ENCODE data around the gene PTPRO. TPM values are rescaled to one million over a fixed set of nuclear protein-coding genes. Genes with fewer than 3 reads are reported as not detected.

Gene PTPRO
- total and polyA plus RNA-seq, 12 donors = 0.21 to 5.4 (median 0.64) TPM; not detected in 1

DNA sequence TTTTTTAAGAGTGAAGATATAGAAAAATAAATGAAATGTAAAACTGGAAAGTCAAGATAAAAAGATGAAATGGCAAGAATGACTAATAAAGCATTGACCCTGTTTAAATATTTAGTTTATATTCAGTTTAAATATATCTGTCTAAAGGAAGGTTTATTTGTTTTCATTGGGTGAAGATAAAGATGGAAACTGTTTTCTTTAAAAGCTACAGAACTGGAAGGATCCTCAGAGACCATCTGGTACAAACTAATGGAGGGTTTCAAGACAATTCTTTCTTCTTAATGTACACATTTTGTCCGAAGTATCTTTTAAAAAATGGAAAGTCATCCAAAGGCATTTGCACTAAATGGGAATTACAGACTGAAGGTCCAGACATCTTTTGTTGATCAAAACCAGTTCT is 324.3 kb downstream of the PTPRO start:
- intact Hi-C loops (cut with DNase I) = no loop called here
- Histone ChIP-seq H3K9me3 (no peaks in the 10 kb centered on the region), H3K27ac (no peak overlapping the region), H3K27me3 (no peaks in the 10 kb centered on the region), H3K4me3 (no peak overlapping the region), H3K36me3 (peaks cover 0 to 85% (median 0%) of the 10 kb centered on the region in 9 donors), H3K4me1 (no peaks in the 10 kb centered on the region)
- TF ChIP-seq, protein P1, sequence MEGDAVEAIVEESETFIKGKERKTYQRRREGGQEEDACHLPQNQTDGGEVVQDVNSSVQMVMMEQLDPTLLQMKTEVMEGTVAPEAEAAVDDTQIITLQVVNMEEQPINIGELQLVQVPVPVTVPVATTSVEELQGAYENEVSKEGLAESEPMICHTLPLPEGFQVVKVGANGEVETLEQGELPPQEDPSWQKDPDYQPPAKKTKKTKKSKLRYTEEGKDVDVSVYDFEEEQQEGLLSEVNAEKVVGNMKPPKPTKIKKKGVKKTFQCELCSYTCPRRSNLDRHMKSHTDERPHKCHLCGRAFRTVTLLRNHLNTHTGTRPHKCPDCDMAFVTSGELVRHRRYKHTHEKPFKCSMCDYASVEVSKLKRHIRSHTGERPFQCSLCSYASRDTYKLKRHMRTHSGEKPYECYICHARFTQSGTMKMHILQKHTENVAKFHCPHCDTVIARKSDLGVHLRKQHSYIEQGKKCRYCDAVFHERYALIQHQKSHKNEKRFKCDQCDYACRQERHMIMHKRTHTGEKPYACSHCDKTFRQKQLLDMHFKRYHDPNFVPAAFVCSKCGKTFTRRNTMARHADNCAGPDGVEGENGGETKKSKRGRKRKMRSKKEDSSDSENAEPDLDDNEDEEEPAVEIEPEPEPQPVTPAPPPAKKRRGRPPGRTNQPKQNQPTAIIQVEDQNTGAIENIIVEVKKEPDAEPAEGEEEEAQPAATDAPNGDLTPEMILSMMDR (IDR thresholded peaks at IDR 0.05) = no peak
- ATAC-seq (no peak), DNase-seq (no peak)
- WGBS, 2 donors = 0% methylated on average over 1 of the region's 1 CpG

Other genes starting within 250 kb of the PTPRO start
- 1 to 10 TPM; 2.1 to 4.8 (median 2.7) TPM for gene RERG, start 101.1 kb upstream of the PTPRO start, total RNA-seq
- gene RERG, start 101.1 kb upstream of the PTPRO start, polyA plus RNA-seq = 1 to 10 TPM; 3.5 to 9.7 TPM

All from heart right ventricle (tissue), 16 donors.